GM18858 (cell line): ENCODE results near the gene KRT5.

ENCODE experiments used
- ATAC-seq: cut with Tn5 transposase; IDR thresholded peaks from one replicate; pipeline ENCODE4 v1.9.1; 2021; ENCODE audit not compliant: unreplicated experiment

Gene KRT5

DNA sequence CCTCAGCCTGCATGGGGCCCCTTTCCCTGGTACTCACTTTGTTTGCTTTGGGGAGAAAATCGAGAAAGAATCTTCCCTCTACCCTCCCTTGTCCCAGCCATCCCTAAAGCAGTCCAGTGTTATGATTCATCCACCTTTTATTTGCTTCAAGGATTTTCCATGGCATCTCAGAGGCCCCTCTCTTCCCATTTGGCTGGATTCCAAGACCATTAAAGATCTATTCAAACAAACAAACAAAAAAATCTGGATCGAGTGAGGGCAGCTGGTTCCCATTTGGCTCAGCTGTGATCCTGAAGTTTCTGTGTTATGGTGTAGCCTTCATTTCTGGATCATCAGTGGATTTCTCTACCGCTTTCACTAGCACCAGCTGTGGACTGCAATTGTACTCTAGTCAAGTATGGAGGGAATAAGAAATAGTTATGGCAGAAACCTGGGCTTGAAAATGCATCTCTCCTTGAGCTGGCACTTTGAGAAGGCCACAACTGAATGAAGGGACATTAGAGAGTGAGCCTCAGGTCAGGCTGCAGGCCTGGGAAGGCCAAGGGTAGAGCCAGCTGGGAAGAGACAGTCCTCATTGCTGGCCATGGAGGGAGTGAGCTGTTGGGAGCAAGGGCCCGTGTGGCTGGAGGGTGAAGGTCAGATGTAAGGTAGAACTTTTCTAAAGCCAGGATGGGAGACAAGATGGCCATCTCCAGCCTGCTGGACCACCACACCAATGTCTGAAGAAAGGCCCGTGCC, 19.1 kb upstream of the KRT5 start:
- no peak for ATAC-seq

DNA sequence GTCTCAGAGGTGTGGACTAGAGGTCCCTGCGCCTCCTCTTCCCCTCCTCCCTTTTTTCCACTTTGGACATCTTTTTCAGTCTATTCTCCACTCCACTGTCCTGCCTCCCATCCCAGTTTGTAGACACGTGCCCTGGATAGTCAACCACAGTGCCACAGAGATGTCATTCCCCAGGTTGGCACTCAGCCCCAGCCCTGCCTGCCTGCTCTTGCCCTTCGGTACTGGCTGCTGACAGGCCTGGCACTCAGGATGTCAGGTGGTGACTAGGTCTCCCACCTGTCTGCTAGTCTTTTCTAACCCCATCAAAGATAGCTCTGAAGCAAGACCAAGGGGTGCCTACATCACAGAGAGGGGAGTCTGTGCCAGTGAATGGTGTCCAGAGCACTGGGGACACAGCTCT, 16.9 kb upstream of the KRT5 start:
- no peak for ATAC-seq

DNA sequence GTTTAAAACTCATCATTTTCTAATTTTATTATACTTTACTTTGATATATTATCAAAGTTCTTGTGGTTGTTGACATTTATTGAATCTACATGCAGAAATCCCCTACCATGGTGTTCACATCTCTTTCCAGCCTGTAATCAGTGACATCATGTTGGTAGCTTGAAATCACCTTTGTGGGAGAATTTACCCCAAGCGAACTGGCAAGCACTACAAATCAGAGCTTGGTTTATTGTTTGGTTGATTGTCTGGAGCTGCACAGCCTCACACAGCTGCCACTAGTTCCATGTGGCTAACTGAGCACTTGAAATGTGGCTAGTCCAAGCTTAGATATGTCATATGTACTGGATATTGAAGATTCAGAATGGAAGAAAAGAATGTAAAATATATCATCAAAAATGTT, 15.4 kb upstream of the KRT5 start:
- no peak for ATAC-seq

DNA sequence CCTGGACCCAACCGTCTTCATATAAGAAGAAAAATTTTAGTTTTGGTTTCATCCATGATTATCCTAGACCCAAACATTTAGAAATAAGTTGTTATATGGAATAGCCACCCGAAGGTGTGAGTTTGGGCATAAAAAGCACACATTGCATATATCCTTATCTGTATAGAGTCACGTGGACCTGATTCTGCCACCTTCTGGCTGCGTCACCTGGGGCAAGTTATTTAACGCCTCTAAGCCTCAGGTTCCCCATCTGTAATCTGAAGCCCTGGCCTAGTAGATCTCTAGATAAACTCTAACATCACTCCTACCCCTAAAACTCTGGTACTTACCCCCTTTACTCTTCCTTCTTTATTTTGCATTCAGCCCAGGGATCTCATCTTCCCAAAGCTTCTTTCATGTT, 14.3 kb upstream of the KRT5 start:
- no peak for ATAC-seq

DNA sequence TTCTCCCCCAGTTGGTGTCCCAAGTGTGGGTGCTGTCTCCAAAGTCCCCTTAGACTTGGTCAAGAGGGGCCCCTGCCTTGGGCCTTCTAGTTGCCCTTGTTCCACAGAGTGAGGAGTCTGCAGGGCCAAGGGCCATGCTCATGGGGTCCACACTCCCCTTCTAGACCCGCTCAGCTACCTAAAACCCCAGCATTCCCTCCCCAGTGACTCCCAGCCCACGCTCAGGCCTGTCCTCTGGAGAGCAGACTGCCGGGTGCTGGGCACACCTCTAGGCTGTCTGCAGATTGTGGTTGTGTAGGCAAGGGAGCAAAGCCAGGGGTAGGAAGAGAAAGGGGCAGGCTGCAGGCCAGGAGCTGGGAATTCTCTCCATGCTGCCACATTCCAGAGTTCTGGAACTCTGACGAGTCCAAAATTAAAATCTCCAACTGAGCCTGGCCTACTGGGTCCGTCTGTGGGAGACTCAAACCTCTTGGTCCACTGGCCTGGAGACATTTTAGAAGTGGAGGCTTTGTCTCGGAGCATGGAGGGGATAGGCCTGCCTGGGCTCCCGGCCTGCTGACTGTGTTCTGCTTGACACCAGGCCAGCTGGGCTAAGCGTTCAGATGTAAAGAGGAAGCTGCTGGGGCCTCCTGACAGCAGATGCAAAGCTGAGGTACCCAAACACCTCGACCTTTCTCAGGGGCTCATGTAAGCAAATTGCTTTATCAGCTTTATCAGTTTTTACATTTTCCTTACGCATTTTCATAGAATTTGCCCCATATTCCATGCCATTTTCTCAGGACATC, 13.7 kb upstream of the KRT5 start:
- ATAC-seq = no peak

DNA sequence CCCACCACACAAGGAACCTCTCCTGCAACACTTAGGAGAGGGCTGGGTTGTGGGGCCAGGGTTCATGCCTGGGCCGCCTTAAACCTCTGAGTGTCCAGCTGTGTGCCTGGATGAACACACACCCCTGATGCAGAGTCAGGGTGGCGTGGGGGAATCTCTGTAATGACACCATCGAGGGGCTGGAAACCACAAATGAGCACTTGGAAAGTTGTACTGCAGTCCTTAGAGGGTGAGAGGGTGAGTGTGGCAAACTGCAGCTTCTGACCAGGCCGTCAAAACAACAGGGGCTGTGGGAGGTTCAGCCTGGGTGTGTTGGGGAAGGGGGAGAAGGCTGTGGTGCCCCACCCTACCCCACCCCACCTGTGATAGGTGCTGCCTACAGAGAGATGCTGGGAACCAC, 12.4 kb upstream of the KRT5 start:
- ATAC-seq = no peak

DNA sequence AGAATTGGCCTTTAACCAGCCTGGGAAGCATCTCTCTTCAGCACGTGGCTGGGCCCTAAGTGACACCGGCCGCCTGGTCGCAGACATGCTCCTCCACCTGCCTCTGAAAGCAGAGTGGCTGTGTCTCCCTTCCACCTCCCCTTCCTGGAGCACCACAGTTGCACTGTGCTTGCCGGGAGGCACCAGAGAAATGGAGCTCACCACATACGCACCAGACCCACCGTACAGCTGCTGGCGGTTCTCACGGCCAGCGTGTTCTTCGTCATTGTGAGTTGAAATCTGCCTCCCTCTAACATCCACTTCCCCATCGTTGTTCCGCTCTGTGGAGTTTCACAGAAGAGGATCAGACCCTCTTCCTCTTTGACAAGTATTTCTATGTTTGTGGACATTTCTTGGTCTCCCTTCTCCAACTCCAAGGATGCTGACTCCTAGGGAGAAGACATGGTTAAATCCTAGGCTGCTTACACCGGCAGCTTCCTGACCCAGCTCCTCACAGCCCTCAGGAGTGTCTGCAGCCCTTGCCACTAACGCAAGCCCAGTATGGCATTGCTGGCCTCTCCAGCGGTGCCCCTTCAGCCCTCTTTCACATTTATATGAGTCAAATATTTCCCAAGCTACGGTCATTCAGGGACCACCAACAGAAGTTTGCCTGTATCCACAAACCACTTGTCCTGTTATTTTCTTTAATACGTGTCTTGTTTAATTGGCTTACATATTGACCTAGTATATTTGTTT, 11.5 kb upstream of the KRT5 start:
- ATAC-seq = no peak

DNA sequence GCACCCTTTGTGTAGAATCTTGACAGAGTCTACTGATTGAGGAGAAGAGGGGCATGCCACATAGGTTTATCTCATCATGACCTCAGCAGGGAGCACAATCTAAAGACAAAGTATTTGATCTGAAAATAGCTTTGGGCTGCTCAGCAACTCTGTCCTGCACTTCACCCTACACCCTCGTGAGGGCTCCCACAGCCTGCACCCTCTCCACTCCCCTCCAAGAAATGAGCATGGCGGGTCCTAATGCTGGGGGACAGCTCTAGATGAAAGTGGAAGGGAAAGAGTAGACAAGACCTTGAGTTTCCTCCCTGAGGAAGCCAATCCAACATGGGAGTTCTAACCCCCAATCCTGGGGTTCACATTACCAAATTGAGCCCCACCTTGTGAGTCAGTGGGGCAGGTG, 10.7 kb upstream of the KRT5 start:
- ATAC-seq = no peak

DNA sequence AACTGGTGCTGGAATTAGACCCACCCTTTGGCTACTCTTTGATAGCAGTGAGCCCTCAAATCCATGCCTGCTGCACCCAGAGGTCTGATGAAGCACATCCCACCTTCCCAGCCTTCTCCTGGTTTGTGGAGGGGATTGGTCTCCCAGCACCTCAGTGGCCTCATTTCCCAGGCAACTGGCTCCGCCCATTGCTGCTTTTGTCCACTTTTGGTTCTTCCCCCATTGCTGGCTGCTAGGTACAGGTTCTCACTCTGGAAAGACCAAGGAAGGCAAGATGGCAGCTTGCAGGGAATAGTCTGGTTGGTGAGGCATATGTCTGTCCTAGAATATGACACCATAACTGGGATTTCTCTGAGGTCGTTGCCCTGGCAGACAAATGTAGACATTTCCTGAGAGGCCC, 10.2 kb upstream of the KRT5 start:
- no peak for ATAC-seq

DNA sequence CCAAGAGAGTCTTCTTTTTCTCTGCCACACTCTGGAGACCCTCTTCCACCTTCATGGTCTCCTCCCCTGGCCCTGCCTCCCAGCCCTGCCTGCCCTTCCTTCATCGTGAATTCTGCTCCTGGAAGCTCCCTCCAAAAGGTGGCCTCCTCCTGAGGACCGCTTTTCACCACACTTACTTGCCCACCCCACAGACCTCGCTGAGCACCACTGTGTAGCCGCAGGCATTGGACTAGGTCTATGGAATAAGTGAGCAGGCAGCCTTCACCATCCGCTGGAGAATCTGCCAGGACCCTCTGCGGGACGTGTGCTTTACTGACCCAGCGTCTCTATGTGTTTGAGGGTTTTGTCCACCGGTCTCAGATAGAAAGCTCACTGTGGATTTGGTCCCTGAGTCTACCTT, 9.7 kb upstream of the KRT5 start:
- no peak for ATAC-seq

DNA sequence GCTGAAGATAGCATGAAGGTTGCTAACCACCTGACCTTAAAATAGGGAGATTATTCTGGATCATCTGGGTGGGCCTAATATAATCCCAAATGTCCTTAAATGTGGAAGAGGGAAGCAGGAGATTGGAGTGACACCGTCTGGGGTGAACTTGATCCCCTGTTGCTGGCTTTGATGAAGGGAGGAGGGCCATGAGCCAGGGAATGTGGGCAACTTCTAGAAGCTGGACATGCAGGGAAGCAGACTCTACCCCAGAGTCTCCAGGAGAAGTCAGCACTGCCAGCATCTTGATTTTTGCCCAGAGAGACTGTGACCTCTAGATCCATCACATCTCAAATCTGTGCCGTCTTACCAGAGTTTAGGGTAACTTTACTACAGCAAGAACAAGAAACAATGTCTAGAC, 9.2 kb upstream of the KRT5 start:
- ATAC-seq = no peak

DNA sequence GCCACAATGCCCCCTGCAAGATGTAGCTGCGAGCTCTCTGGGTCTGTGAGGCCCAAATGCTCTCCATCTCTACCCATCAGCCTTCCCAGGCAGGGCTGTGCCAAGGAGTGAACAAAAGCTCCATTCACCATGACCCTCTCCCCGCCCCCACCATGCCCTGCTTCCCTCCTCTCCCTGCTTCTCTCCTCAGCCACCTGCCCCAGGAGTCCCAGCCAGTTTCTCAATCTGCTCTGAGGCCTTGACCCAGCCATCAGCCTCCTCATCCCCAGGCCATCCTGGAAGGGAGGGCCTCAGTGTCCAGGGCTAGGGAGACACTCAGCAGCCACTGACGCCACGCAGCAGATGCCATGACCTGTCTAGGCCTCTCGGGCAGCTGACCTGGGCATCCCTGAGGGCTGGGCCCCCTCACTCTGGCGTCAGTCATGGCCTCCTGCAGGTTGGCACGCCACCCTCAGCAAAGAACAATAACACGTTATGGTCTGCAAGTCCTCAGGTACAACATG, 8.5 kb upstream of the KRT5 start:
- ATAC-seq = no peak

DNA sequence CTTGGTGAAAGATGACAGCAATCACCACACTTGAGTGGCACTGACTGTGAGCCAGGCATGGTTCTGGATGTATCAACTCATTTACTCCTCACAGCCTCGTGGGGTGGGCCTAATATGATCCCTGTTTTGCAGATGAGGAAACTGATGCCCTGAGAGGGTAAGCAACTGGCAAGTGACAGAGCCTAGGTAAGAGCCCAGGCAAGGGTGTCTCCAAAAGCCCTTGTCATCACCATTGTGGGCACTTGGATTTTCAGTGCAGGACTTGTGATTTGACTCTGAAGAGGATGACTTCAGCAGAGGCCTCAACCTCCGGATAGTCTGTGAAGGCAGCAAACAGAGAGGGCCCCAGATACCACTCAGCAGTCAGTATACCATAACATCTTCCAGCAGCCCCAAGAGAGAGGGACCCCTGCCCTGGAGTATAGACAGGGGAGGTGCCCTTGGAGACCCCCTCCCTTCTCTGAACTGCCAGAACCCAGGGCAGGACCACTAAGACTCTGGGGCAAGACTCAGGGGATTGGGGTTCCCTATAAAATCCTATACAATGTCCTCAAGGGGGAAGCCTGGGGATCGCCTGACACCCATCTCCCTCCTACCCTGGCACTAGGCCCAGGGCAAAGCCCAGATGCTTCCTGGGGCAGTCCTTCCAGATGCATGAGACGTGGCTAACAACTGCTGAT, 7.1 kb upstream of the KRT5 start:
- ATAC-seq = no peak

DNA sequence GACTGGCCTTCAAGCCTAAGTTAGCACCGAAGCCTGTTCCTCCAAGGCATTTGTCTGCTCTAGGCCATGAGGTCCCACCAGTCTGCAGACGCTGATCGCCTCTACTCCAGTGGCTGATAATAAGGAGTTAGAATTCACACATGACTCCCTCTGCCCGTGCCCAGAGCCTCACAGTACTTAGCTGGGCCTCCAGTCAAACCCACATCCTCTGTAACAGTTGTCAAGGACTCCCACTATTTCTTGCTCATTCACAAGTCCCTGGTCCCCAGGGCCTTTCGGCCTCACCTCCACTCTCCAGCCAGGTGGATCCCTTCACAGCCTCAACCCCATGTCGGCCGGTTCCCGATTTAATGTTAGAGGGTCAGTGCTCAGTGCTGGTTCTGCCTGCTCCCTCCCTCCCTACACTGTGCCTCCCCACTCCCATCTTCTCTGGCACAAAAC, 6.3 kb upstream of the KRT5 start:
- no peak for ATAC-seq

DNA sequence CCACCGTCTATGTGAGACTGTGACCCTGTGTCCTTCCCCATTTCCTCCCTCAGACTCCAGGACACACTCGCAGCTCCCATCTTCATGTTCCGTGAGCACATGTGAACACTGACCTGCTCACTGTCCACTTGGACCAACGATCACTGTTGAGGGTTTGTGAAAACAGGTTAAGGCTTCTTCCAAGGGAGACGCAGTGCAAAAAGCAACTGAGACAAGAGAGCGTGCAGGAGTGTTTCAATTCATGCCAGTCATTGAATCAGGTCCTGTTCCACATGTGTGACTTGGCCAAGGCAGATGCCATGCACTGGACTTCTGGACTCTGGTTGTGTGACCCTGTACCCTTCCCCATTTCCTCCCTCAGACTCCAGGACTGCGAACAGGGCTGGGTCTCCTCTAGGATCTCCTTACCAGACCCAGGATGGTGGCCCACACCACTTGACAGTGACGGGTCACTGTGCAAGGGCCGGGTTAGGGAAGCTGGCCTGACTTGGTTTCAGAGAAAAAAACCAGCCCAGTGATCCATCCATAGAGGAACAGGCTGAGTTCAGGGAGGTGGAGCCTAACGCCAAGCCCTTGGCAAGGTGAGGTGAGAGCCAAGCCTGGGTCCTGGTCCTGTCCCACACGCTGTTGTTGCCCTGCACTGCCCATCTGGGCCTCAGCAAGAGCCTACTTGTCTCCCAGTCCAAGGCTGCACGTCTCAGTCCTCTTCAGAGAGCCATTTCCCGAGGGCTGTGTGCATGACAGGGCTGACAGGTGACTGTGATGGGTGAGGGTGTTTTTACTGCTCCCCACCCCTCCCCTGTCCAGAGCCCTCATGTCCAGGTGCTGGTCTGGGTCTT, 5.7 kb upstream of the KRT5 start:
- ATAC-seq = no peak

DNA sequence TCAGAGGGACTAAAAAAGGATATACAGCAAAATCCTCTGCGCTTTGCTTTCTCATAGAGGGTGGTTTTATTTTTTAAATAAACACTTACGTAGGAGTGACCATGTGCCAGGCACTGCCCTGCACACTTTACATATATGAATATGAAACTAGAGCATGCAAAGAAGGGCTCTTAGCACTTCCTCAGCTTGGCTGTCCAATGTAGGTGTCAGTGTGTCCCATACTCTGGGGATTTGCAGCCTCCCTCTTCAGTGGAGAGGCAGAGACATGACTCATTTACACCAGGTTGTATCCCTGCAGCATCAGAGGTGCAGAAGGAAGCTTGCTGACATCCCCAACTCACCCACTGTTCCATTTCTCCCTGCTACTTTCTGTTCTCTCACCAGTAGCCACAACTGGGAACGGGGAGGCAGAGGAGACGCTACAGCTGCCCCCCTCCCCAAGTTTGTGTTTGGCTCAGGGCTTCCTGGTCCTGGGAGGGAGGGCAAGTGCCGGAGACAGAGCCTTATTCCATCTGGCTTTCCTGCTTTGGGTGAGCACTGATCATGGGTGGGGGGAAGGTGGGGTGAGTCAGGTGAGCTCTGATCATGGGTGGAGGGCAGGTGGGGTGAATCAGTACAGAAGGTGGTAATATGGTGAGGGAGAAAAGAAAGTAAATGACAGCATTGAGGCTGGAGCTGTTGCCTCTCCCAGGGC, 4.9 kb upstream of the KRT5 start:
- ATAC-seq = no peak

DNA sequence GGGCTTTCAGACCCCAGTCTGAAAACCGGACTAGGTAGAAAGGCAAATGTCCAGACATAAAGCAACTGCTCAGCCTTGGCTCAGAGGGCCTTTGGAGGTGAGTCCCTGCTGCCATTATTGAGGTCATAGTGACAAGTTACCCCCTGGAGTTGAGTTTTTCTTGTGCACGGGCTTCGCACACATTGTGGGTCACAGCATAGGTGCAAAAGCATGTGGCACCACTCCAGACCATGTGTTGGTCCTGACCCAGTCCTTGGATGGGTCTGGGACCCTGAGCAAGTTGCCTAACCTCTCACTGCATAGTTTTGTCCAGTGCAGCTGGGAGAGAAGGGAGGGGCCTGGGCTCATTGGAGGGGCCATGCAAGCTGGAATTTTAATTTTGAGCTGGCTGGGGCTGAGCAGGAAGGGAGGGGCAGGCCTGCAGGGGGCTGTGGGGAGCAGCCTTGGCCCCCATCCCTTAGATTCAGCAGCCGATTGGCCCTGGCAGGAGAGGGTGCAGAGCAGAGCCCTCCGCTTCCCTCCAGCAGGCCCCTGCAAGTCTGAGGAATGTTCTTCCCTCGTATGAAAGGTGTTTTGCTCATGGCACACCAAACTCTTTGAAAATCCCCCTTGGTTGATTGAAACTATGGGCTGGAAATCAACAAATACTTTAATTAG, 4.2 kb upstream of the KRT5 start:
- ATAC-seq = no peak

DNA sequence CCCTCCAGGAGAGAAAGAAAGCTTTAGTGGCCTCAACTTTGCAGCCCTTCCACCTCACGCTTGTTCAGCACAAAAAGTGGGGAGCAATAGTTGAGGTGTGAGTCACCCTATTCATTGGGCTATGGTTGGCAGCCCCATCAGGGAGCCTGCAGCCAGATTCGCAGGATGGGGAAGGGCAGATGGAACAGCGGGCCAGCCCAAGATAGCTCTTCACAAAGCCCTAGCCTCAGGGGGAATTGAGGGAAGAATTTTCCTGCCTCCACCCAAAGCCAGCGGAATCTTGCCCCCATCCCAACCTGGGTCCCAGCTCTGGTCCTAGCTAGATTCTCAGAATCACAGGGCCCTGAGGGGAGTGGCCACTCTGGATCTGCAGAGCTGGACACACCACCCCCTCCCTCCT, 3.6 kb upstream of the KRT5 start:
- ATAC-seq = no peak

DNA sequence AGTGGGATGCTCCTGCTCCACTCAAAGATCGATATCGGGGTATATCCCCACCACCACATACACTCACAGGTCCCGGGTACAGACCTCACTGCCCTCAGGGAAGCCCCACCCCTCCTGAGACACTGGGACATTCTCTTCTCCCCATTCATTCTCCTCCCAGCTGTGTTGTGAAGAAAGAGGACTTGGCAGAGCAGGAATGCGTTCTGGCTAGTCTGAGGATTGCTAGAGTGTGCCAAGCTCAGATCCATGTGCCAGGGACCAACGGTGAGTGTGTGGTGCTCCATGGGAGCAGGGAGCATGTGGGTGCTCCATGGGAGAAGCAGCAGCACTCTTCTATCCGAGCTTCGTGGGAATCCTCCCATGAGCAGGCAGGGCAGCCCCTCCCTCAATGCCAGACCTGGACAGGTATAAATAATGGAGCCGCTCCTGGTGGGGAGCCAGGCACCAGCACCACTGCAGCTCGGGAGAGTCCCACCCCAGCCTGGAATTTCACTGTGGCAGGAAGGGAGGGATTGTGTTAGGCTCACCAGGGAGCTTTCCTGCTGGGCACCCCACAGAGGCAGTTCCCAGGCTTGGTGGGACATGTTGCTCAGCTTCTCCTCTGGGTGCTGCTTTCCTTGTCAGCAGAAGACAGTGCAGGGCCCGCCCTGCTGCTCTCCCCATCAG, 2.3 kb upstream of the KRT5 start:
- ATAC-seq = no peak
